ENCODE data around the gene SPRYD4.
"Not testable (repeated sequence)": the region's sequence is repeated elsewhere in the genome, so short reads cannot be mapped to it uniquely, and the experiment has no call there.

The SPRYD4 gene

DNA sequence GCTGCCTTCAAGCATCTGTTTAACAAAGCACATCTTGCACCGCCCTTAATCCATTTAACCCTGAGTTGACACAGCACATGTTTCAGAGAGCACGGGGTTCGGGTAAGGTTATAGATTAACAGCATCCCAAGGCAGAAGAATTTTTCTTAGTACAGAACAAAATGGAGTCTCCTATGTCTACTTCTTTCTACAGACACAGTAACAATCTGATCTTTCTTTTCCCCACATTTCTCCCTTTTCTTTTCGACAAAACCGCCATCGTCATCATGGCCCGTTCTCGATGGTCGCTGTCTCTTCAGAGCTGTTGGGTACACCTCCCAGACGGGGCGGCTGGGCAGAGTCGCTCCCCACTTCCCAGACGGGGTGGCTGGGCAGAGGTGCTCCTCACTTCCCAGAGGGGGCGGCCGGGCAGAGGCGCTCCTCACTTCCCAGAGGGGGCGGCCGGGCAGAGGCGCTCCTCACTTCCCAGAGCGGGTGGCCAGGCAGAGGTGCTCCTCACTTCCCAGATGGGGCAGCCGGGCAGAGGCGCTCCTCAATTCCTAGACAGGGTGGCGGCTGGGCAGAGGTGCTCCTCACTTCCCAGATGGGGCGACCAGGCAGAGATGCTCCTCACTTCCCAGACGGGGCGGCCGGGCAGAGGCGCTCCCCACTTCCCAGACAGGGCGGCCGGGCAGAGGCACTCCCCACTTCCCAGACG is 25.2 kb downstream of the SPRYD4 start:
- not testable (repeated sequence) for H2BK120ac ChIP-seq (ENCODE audit: low read depth, low read length); H3K4ac ChIP-seq (ENCODE audit: low read length); H3K18ac ChIP-seq (ENCODE audit: low read length); H3K14ac ChIP-seq (ENCODE audit: low read length); DNase-seq (ENCODE audit: low spot score); H4K91ac ChIP-seq (ENCODE audit: low read depth, low read length, poor library complexity); H3K4me2 ChIP-seq (ENCODE audit: insufficient read depth, low read length, poor library complexity, severe bottlenecking); H3K23ac ChIP-seq (ENCODE audit: low read depth, low read length, poor library complexity); H3K4me3 ChIP-seq (ENCODE audit: low read length in 2 of 2); H3K36me3 ChIP-seq (replicated peaks in 1 of 2; ENCODE audit: control insufficient read depth in 2 of 2, insufficient read depth in 2 of 2, low read length in 2 of 2); H3K4me1 ChIP-seq (ENCODE audit: control insufficient read depth in 2 of 2, insufficient read depth in 1 of 2, low read depth in 1 of 2, low read length in 2 of 2); H2AK5ac ChIP-seq (ENCODE audit: low read depth, low read length); H2BK12ac ChIP-seq (ENCODE audit: low read length); H3K9ac ChIP-seq (ENCODE audit: low read depth, low read length, poor library complexity); H3K27ac ChIP-seq (replicated peaks; ENCODE audit: low read length); H4K8ac ChIP-seq (ENCODE audit: low read depth, low read length); H2AFZ ChIP-seq (ENCODE audit: low read length); H2BK15ac ChIP-seq (ENCODE audit: low read length); H3K79me1 ChIP-seq (ENCODE audit: low read depth, low read length); H2BK5ac ChIP-seq (ENCODE audit: low read length)
- peaks cover 0 to 14% (median 5%) of the 10 kb centered on the region in 3 experiments for H3K27me3 ChIP-seq (ENCODE audit: control insufficient read depth in 3 of 3, insufficient read depth in 3 of 3, low read depth in 1 of 3, low read length in 3 of 3)
- H3K9me3 ChIP-seq (replicated peaks in 1 of 2; ENCODE audit: control insufficient read depth in 2 of 2, insufficient read depth in 1 of 2, low read depth in 1 of 2, low read length in 2 of 2) = peaks cover 8 to 17% of the 10 kb centered on the region in 2 donors
- WGBS, 2 donors (ENCODE audit: extremely low coverage in 2 of 2, insufficient read length in 2 of 2, insufficient replicate concordance in 1 of 2) = no CpG with 5 or more reads among the region's 31 CpGs

DNA sequence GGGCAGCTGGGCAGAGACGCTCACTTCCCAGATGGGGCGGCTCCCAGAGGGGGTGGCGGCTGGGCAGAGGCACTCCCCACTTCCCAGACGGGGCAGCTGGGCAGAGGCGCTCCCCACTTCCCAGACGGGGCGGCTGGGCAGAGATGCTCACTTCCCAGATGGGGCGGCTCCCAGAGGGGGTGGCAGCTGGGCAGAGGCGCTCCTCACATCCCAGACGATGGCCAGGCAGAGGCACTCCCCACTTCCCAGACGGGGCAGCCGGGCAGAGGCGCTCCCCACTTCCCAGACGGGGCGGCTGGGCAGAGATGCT is 25.7 kb downstream of the SPRYD4 start:
- not testable (repeated sequence) for H3K36me3 ChIP-seq (replicated peaks in 1 of 2; ENCODE audit: control insufficient read depth in 2 of 2, insufficient read depth in 2 of 2, low read length in 2 of 2); H2BK5ac ChIP-seq (ENCODE audit: low read length); H3K23ac ChIP-seq (ENCODE audit: low read depth, low read length, poor library complexity); H3K4me2 ChIP-seq (ENCODE audit: insufficient read depth, low read length, poor library complexity, severe bottlenecking); H3K27ac ChIP-seq (replicated peaks; ENCODE audit: low read length); H3K18ac ChIP-seq (ENCODE audit: low read length); H3K14ac ChIP-seq (ENCODE audit: low read length); H2AK5ac ChIP-seq (ENCODE audit: low read depth, low read length); H4K91ac ChIP-seq (ENCODE audit: low read depth, low read length, poor library complexity); H3K27me3 ChIP-seq (ENCODE audit: control insufficient read depth in 3 of 3, insufficient read depth in 3 of 3, low read depth in 1 of 3, low read length in 3 of 3); H4K8ac ChIP-seq (ENCODE audit: low read depth, low read length); H3K79me1 ChIP-seq (ENCODE audit: low read depth, low read length); H3K4me1 ChIP-seq (ENCODE audit: control insufficient read depth in 2 of 2, insufficient read depth in 1 of 2, low read depth in 1 of 2, low read length in 2 of 2); H3K4me3 ChIP-seq (ENCODE audit: low read length in 2 of 2); H3K9ac ChIP-seq (ENCODE audit: low read depth, low read length, poor library complexity); H2BK12ac ChIP-seq (ENCODE audit: low read length); H2AFZ ChIP-seq (ENCODE audit: low read length); H3K4ac ChIP-seq (ENCODE audit: low read length); H2BK120ac ChIP-seq (ENCODE audit: low read depth, low read length); H2BK15ac ChIP-seq (ENCODE audit: low read length); DNase-seq (ENCODE audit: low spot score)
- H3K9me3 ChIP-seq (replicated peaks in 1 of 2; ENCODE audit: control insufficient read depth in 2 of 2, insufficient read depth in 1 of 2, low read depth in 1 of 2, low read length in 2 of 2) = peaks cover 3 to 17% of the 10 kb centered on the region in 2 donors
- WGBS, 2 donors (ENCODE audit: extremely low coverage in 2 of 2, insufficient read length in 2 of 2, insufficient replicate concordance in 1 of 2) = no CpG with 5 or more reads among the region's 15 CpGs

DNA sequence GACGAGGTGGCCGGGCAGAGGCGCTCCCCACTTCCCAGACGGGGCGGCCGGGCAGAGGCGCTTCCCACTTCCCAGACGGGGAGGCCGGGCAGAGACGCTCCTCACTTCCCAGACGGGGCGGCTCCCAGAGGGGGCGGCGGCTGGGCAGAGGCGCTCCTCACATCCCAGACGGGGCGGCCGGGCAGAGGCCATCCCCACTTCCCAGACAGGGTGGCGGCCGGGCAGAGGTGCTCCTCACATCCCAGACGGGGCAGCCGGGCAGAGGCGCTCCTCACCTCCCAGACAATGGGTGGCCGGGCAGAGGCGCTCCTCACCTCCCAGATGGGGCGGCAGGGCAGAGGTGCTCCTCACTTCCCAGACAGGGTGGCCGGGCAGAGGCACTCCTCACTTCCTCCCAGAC is 26.1 kb downstream of the SPRYD4 start:
- H2BK5ac ChIP-seq (ENCODE audit: low read length); H2BK120ac ChIP-seq (ENCODE audit: low read depth, low read length); H3K27me3 ChIP-seq (ENCODE audit: control insufficient read depth in 3 of 3, insufficient read depth in 3 of 3, low read depth in 1 of 3, low read length in 3 of 3); H3K18ac ChIP-seq (ENCODE audit: low read length); H3K9ac ChIP-seq (ENCODE audit: low read depth, low read length, poor library complexity); H3K4me2 ChIP-seq (ENCODE audit: insufficient read depth, low read length, poor library complexity, severe bottlenecking); H2BK15ac ChIP-seq (ENCODE audit: low read length); DNase-seq (ENCODE audit: low spot score); H3K23ac ChIP-seq (ENCODE audit: low read depth, low read length, poor library complexity); H4K8ac ChIP-seq (ENCODE audit: low read depth, low read length); H2AFZ ChIP-seq (ENCODE audit: low read length); H3K4me3 ChIP-seq (ENCODE audit: low read length in 2 of 2); H3K27ac ChIP-seq (replicated peaks; ENCODE audit: low read length); H2AK5ac ChIP-seq (ENCODE audit: low read depth, low read length); H3K4ac ChIP-seq (ENCODE audit: low read length); H3K14ac ChIP-seq (ENCODE audit: low read length); H3K4me1 ChIP-seq (ENCODE audit: control insufficient read depth in 2 of 2, insufficient read depth in 1 of 2, low read depth in 1 of 2, low read length in 2 of 2); H3K79me1 ChIP-seq (ENCODE audit: low read depth, low read length); H3K36me3 ChIP-seq (replicated peaks in 1 of 2; ENCODE audit: control insufficient read depth in 2 of 2, insufficient read depth in 2 of 2, low read length in 2 of 2); H2BK12ac ChIP-seq (ENCODE audit: low read length); H4K91ac ChIP-seq (ENCODE audit: low read depth, low read length, poor library complexity): not testable (repeated sequence)
- WGBS, 2 donors (ENCODE audit: extremely low coverage in 2 of 2, insufficient read length in 2 of 2, insufficient replicate concordance in 1 of 2) = no CpG with 5 or more reads among the region's 27 CpGs
- H3K9me3 ChIP-seq (replicated peaks in 1 of 2; ENCODE audit: control insufficient read depth in 2 of 2, insufficient read depth in 1 of 2, low read depth in 1 of 2, low read length in 2 of 2) = peaks cover 2 to 17% of the 10 kb centered on the region in 2 donors

DNA sequence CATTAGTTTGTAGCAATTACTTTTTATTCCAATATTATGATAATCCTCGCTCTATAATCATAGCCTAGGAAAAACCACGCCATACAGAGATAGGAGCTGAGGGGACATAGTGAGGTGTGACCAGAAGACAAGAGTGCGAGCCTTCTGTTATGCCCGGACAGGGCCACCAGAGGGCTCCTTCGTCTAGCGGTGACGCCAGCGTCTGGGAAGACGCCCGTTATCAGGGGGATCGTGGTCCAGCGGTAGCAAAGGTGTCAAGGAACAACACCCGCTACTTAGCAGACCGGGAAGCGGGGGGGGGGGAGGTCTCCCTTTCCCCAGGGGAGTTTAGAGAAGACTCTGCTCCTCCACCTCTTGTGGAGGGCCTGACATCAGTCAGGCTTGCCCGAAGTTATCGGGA is 28.3 kb downstream of the SPRYD4 start:
- not testable (repeated sequence) for H3K14ac ChIP-seq (ENCODE audit: low read length); DNase-seq (ENCODE audit: low spot score); H3K18ac ChIP-seq (ENCODE audit: low read length); H2BK5ac ChIP-seq (ENCODE audit: low read length); H3K4ac ChIP-seq (ENCODE audit: low read length); H3K23ac ChIP-seq (ENCODE audit: low read depth, low read length, poor library complexity); H3K4me1 ChIP-seq (ENCODE audit: control insufficient read depth in 2 of 2, insufficient read depth in 1 of 2, low read depth in 1 of 2, low read length in 2 of 2); H2AK5ac ChIP-seq (ENCODE audit: low read depth, low read length); H2BK120ac ChIP-seq (ENCODE audit: low read depth, low read length); H2BK12ac ChIP-seq (ENCODE audit: low read length); H4K8ac ChIP-seq (ENCODE audit: low read depth, low read length); H2BK15ac ChIP-seq (ENCODE audit: low read length); H3K9ac ChIP-seq (ENCODE audit: low read depth, low read length, poor library complexity); H3K4me3 ChIP-seq (ENCODE audit: low read length in 2 of 2); H3K79me1 ChIP-seq (ENCODE audit: low read depth, low read length); H3K4me2 ChIP-seq (ENCODE audit: insufficient read depth, low read length, poor library complexity, severe bottlenecking); H3K27me3 ChIP-seq (ENCODE audit: control insufficient read depth in 3 of 3, insufficient read depth in 3 of 3, low read depth in 1 of 3, low read length in 3 of 3); H4K91ac ChIP-seq (ENCODE audit: low read depth, low read length, poor library complexity); H2AFZ ChIP-seq (ENCODE audit: low read length); H3K36me3 ChIP-seq (replicated peaks in 1 of 2; ENCODE audit: control insufficient read depth in 2 of 2, insufficient read depth in 2 of 2, low read length in 2 of 2); H3K27ac ChIP-seq (replicated peaks; ENCODE audit: low read length)
- WGBS, 2 donors (ENCODE audit: extremely low coverage in 2 of 2, insufficient read length in 2 of 2, insufficient replicate concordance in 1 of 2) = no CpG with 5 or more reads among the region's 17 CpGs
- peaks cover 0 to 19% of the 10 kb centered on the region in 2 donors for H3K9me3 ChIP-seq (replicated peaks in 1 of 2; ENCODE audit: control insufficient read depth in 2 of 2, insufficient read depth in 1 of 2, low read depth in 1 of 2, low read length in 2 of 2)
